Measurements from ENCODE around the gene AFF3. TPM values are rescaled to one million over a fixed set of nuclear protein-coding genes. Genes with fewer than 3 reads are reported as not detected.

The AFF3 gene
- total and polyA plus RNA-seq, 12 donors: 1.1 to 7.5 (median 3.9) TPM

- H3K4me1 ChIP-seq (replicated peaks in 1 of 2): no peaks in the 10 kb centered on the region
- no peaks in the 10 kb centered on the region for H3K9me3 ChIP-seq (replicated peaks in 1 of 3)
- WGBS, 4 donors: 71 to 78% (median 72%) methylated on average over 3 of the region's 3 CpGs
- TF ChIP-seq CTCF (IDR thresholded peaks at IDR 0.05): no peak
- no peak for TF ChIP-seq POLR2A (IDR thresholded peaks at IDR 0.05)
- intact Hi-C loops (cut with DNase I): no loop called here
- no peaks in the 10 kb centered on the region for H3K36me3 ChIP-seq (replicated peaks in 1 of 2)
- no peak for DNase-seq
- no peaks in the 10 kb centered on the region for H3K27me3 ChIP-seq
- H3K27ac ChIP-seq: no peak overlapping the region
- no peak overlapping the region for H3K4me3 ChIP-seq
Measured at GRCh38 chr2:100042562-100042961, 99.8 kb downstream of the AFF3 start.

- TF ChIP-seq POLR2A (IDR thresholded peaks at IDR 0.05) (no peak), CTCF (IDR thresholded peaks at IDR 0.05) (no peak)
- H3K27me3 ChIP-seq: no peaks in the 10 kb centered on the region
- WGBS, 4 donors: 73 to 79% (median 74%) methylated on average over 12 of the region's 12 CpGs
- H3K9me3 ChIP-seq (replicated peaks in 1 of 3): no peaks in the 10 kb centered on the region
- H3K4me3 ChIP-seq: no peak overlapping the region
- intact Hi-C loops (cut with DNase I): no loop called here
- no peak for DNase-seq
- no peaks in the 10 kb centered on the region for H3K36me3 ChIP-seq (replicated peaks in 1 of 2)
- H3K27ac ChIP-seq: no peak overlapping the region
- no peaks in the 10 kb centered on the region for H3K4me1 ChIP-seq (replicated peaks in 1 of 2)
Measured at GRCh38 chr2:100041946-100042345, 100.4 kb downstream of the AFF3 start.

GRCh38 chr2:100041385-100041784, 101.0 kb downstream of the AFF3 start:
- Histone ChIP-seq H3K4me1 (replicated peaks in 1 of 2) (no peaks in the 10 kb centered on the region), H3K4me3 (no peak overlapping the region), H3K27me3 (no peaks in the 10 kb centered on the region), H3K27ac (no peak overlapping the region), H3K36me3 (replicated peaks in 1 of 2) (no peaks in the 10 kb centered on the region), H3K9me3 (replicated peaks in 1 of 3) (no peaks in the 10 kb centered on the region)
- TF ChIP-seq POLR2A (IDR thresholded peaks at IDR 0.05) (no peak), CTCF (IDR thresholded peaks at IDR 0.05) (no peak)
- no peak for DNase-seq
- intact Hi-C loops (cut with DNase I): no loop called here
- 65 to 90% (median 80%) methylated on average over 4 of the region's 4 CpGs for WGBS, 4 donors

GRCh38 chr2:100040906-100041305, 101.5 kb downstream of the AFF3 start:
- intact Hi-C loops (cut with DNase I): no loop called here
- no peak for DNase-seq
- Histone ChIP-seq H3K9me3 (replicated peaks in 1 of 3) (no peaks in the 10 kb centered on the region), H3K4me1 (replicated peaks in 1 of 2) (no peaks in the 10 kb centered on the region), H3K4me3 (no peak overlapping the region), H3K36me3 (replicated peaks in 1 of 2) (no peaks in the 10 kb centered on the region), H3K27ac (no peak overlapping the region), H3K27me3 (no peaks in the 10 kb centered on the region)
- no peak for TF ChIP-seq CTCF (IDR thresholded peaks at IDR 0.05)
- TF ChIP-seq POLR2A (IDR thresholded peaks at IDR 0.05): no peak
- 64 to 94% (median 80%) methylated on average over 1 of the region's 1 CpG for WGBS, 4 donors
